IPS-20b (cell line): Measurements from ENCODE around the gene RAMP1.

Source experiments
- H3K27ac ChIP-seq: one replicate; pipeline ENCODE4 v1.5.1; 2013; ENCODE audit warnings: low read length
- H3K27me3 ChIP-seq: 2 replicates; pipeline ENCODE4 v1.6.1; 2013; ENCODE audit warnings: mild to moderate bottlenecking, low read length, inconsistent platforms; ENCODE audit not compliant: insufficient read depth
- H3K36me3 ChIP-seq: 2 replicates; pipeline ENCODE4 v1.6.1; 2013; ENCODE audit warnings: low read depth, mild to moderate bottlenecking, inconsistent platforms, low read length, moderate library complexity; ENCODE audit not compliant: insufficient read depth
- H3K4me1 ChIP-seq: 2 replicates; pipeline ENCODE4 v1.6.1; 2013; ENCODE audit warnings: mild to moderate bottlenecking, control low read depth, inconsistent platforms, low read length, moderate library complexity; ENCODE audit not compliant: insufficient read depth
- H3K4me3 ChIP-seq: 2 replicates; pipeline ENCODE4 v1.5.1; 2013; ENCODE audit warnings: mild to moderate bottlenecking, low read length, inconsistent platforms
- H3K9ac ChIP-seq: 2 replicates; pipeline ENCODE4 v1.6.1; 2013; ENCODE audit warnings: low read depth, mild to moderate bottlenecking, inconsistent platforms, low read length, moderate library complexity
- H3K9me3 ChIP-seq: 2 replicates; pipeline ENCODE4 v1.6.1; 2013; ENCODE audit warnings: mild to moderate bottlenecking, low read depth, low read length, inconsistent platforms; ENCODE audit not compliant: insufficient read depth

RAMP1 gene

DNA sequence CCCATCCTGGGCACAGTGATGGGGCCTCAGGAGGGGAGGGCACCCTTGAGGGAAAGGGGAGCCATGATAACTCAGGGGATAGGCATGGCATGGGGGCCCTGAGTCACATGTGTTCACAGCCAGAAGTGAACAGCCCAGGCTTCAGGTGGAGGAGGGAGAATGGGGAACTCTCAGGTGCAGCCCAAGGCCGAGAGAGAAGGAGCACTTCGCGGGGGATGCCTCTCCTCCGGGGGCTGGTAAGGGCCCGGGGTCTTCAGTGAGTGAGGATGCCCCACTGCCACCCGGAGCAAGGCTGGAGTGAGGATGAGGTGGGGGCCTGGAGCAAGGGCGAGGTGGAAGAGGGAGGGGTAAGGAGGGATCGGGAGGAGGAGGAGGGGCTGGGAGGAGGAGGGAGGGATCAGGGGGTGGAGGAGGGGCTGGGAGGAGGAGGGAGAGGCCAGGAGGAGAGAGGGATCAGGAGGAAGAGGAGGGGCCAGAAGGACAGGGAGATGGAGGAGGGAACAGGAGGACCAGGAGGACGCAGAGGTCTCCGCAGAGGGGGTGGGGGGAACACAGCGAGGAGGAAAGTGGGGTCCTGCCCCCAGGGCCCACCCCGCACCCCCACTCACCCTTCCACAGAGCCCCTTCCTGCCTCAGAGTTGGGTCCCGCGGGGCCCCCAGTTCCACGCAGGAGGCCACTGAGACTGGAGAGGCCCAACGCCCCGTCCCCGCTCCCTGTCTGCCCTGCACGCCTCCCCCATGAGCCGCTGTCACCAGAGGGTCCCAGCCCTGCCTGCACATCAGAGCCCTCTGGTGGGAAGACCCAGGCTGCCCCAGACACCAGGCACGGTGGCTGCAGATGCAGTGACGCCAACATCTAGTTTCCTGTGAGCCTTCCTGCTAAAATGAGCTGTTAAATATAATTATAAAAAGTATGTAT, 42.8 kb downstream of the RAMP1 start:
- H3K27ac ChIP-seq: no peak overlapping the region
- no peaks in the 10 kb centered on the region for H3K4me1 ChIP-seq
- H3K36me3 ChIP-seq: no peaks in the 10 kb centered on the region
- H3K4me3 ChIP-seq: no peak overlapping the region
- H3K9me3 ChIP-seq: no peaks in the 10 kb centered on the region
- no peak overlapping the region for H3K9ac ChIP-seq
- no peaks in the 10 kb centered on the region for H3K27me3 ChIP-seq

- no peak overlapping the region for H3K27ac ChIP-seq
- peaks cover 7% of the 10 kb centered on the region; the same call in 1 of the 2 replicates for H3K9me3 ChIP-seq
- no peaks in the 10 kb centered on the region for H3K27me3 ChIP-seq
- H3K9ac ChIP-seq: no peak overlapping the region
- no peak overlapping the region for H3K4me3 ChIP-seq
- no peaks in the 10 kb centered on the region for H3K36me3 ChIP-seq
- H3K4me1 ChIP-seq: no peaks in the 10 kb centered on the region
These were observed 45.6 kb downstream of the RAMP1 start for GRCh38 chr2:237904831-237905599.

- no peaks in the 10 kb centered on the region for H3K27me3 ChIP-seq
- H3K36me3 ChIP-seq: no peaks in the 10 kb centered on the region
- H3K4me3 ChIP-seq: no peak overlapping the region
- H3K9me3 ChIP-seq: peaks cover 7% of the 10 kb centered on the region; the same call in 1 of the 2 replicates
- H3K4me1 ChIP-seq: no peaks in the 10 kb centered on the region
- H3K27ac ChIP-seq: no peak overlapping the region
- H3K9ac ChIP-seq: no peak overlapping the region
These were observed 47.7 kb downstream of the RAMP1 start for GRCh38 chr2:237907144-237907543.

DNA sequence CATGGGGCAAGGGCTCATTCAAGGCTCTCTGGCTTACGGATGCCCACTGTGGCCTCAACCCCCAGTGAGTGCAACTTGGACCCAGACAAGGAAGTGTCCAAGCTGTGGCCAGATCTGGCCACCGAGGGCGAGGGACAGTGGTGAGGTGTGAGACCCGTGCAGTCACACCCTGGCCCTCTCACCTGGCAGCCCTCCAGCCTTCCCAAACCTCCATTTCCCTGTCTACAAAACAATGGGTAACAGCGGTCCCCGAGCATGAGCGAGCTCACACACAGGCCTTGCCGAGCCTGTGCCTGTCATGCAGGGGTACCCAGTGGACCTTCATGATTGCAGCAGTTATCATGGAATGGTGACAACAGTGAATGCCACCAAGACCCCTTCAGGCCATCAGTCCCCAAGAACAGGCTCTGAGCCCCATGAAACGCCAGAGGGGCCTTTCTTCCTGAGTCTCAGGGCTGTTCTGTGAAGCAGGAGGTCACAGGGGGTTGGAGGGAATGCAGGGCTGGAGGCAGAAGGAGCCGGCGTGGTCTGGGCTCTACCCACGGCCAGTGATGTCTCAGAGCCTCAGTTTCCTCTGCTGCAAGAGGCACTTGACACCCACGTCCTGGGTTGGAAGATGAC, 49.8 kb downstream of the RAMP1 start:
- Histone ChIP-seq H3K27ac (no peak overlapping the region), H3K36me3 (no peaks in the 10 kb centered on the region), H3K4me3 (no peak overlapping the region), H3K9me3 (peaks cover 7% of the 10 kb centered on the region; the same call in 1 of the 2 replicates), H3K4me1 (no peaks in the 10 kb centered on the region), H3K9ac (no peak overlapping the region), H3K27me3 (no peaks in the 10 kb centered on the region)

DNA sequence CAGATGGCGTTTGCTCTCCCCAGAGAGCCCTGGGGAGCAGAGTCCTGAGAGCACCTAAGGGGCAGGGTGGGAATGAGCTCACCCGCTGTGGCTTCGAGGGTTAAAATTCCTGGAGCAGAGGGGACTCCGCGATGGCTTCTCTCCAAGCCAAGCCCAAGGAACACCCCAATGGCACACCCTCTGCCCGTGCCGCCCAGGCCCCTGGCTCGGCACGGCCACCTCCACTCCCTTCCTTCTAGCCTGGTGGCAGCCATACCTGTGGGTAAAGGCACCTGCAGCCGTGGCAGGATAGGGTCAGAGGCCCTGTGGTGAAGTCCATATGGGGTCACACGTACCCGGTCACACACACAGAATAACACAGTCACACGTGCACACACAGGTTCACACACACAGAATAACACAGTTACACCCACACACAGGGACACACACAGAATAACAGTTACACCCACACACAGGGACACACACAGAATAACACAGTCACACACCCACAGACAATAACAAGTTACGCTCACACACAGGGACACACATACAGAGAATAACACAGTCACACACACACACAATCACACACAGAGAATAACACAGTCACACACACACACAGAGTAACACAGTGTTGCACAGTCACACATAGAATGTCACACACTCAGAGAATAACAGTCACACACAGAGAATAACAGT, 50.5 kb downstream of the RAMP1 start:
- no peaks in the 10 kb centered on the region for H3K27me3 ChIP-seq
- peaks cover 7% of the 10 kb centered on the region; the same call in 1 of the 2 replicates for H3K9me3 ChIP-seq

DNA sequence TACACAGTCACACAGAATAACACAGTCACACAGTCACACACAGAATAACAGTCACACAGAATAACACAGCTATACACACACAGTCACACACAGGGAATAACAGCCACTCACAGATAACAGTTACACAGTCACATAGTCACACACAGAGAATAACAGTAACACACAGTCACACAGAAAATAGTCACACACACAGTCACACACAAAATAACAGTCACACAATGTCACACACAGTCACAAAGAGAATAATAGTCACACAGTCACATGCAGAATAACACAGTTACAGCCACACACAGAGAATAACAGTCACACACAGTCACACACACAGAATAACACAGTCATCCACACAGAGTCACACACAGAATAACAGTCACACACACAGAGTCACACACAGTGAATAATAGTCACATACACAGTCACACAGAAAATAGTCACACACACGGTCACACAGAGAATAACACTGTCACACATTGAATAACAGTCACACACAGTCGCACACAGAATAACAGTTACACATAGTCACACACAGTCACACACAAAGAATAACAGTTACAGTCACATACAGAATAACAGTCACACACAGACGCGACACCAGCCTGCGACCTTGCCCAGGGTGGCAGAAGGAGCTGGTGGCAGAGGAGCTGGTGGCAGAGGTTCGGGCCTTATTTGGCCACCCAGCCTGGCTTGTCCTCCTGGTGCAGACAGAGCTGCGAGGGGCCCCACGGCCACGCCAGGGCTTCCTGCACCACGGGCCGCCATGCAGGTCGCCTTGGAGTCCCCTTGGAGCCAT, 51.3 kb downstream of the RAMP1 start:
- H3K9me3 ChIP-seq: peaks cover 7% of the 10 kb centered on the region; the same call in 1 of the 2 replicates

More for the DNA sequence above, 50.5 kb downstream of the RAMP1 start:
- H3K36me3 ChIP-seq: no peaks in the 10 kb centered on the region
- no peak overlapping the region for H3K9ac ChIP-seq
- no peak overlapping the region for H3K27ac ChIP-seq
- no peaks in the 10 kb centered on the region for H3K4me1 ChIP-seq
- no peak overlapping the region for H3K4me3 ChIP-seq

DNA sequence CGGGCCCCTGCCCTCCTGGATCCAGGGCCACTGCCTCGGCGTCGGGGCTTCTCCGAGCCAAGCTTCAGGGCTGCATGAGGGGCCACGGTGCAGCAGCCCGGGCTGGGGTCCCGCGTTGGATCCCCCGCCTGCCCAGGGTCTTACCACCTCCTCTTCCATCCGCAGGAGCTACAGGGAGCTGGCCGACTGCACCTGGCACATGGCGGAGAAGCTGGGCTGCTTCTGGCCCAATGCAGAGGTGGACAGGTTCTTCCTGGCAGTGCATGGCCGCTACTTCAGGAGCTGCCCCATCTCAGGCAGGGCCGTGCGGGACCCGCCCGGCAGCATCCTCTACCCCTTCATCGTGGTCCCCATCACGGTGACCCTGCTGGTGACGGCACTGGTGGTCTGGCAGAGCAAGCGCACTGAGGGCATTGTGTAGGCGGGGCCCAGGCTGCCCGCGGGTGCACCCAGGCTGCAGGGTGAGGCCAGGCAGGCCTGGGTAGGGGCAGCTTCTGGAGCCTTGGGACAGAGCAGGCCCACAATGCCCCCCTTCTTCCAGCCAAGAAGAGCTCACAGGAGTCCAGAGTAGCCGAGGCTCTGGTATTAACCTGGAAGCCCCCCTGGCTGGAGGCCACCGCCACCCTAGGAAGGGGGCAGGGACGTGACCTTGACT, 52.1 kb downstream of the RAMP1 start:
- H3K4me3 ChIP-seq: no peak overlapping the region
- H3K36me3 ChIP-seq: no peaks in the 10 kb centered on the region
- H3K27me3 ChIP-seq: no peaks in the 10 kb centered on the region
- H3K9ac ChIP-seq: no peak overlapping the region
- H3K27ac ChIP-seq: no peak overlapping the region
- peaks cover 7% of the 10 kb centered on the region; the same call in 1 of the 2 replicates for H3K9me3 ChIP-seq
- no peaks in the 10 kb centered on the region for H3K4me1 ChIP-seq

More for the DNA sequence above, 51.3 kb downstream of the RAMP1 start:
- H3K4me1 ChIP-seq: no peaks in the 10 kb centered on the region
- H3K27ac ChIP-seq: no peak overlapping the region
- H3K9ac ChIP-seq: no peak overlapping the region
- H3K27me3 ChIP-seq: no peaks in the 10 kb centered on the region
- no peak overlapping the region for H3K4me3 ChIP-seq
- H3K36me3 ChIP-seq: no peaks in the 10 kb centered on the region

- H3K27me3 ChIP-seq: no peaks in the 10 kb centered on the region
- peaks cover 5% of the 10 kb centered on the region; the same call in 1 of the 2 replicates for H3K9me3 ChIP-seq
- H3K27ac ChIP-seq: no peak overlapping the region
- H3K9ac ChIP-seq: no peak overlapping the region
- H3K4me1 ChIP-seq: no peaks in the 10 kb centered on the region
- H3K4me3 ChIP-seq: no peak overlapping the region
- no peaks in the 10 kb centered on the region for H3K36me3 ChIP-seq
These were observed 53.1 kb downstream of the RAMP1 start for GRCh38 chr2:237912271-237913192.

GRCh38 chr2:237913193-237913917, 53.9 kb downstream of the RAMP1 start:
- no peaks in the 10 kb centered on the region for H3K4me1 ChIP-seq
- H3K27me3 ChIP-seq: no peaks in the 10 kb centered on the region
- no peak overlapping the region for H3K9ac ChIP-seq
- H3K27ac ChIP-seq: no peak overlapping the region
- H3K36me3 ChIP-seq: no peaks in the 10 kb centered on the region
- H3K9me3 ChIP-seq: no peaks in the 10 kb centered on the region
- no peak overlapping the region for H3K4me3 ChIP-seq
